GM21526 (cell line): ENCODE measurements around the gene XYLT1.

ENCODE experiments used
- ATAC-seq: cut with Tn5 transposase; IDR thresholded peaks from one replicate; pipeline ENCODE4 v1.9.1; 2021; ENCODE audit warnings: moderate library complexity; ENCODE audit not compliant: unreplicated experiment, low FRiP score

Gene XYLT1

DNA sequence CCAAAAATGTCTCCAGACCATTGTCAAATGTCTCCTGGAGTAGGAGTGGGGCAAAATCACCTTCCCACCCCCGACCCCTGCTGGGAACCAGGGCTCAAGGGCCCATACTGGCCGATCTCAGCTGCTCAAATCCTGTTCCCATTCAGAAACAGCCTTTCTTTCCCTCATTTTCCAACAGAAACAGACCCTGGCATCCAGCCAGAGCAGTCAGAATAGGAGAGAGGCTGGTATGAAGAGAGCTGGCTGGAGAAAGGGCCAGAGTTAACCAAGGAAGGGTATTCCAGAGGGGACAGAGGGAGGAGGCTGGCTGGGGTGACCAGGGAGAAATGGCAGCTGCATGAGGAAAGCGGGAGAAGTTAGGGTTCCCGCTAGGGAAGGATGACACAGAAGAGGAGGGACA is 199.1 kb downstream of the XYLT1 start:
- ATAC-seq, result no peak

DNA sequence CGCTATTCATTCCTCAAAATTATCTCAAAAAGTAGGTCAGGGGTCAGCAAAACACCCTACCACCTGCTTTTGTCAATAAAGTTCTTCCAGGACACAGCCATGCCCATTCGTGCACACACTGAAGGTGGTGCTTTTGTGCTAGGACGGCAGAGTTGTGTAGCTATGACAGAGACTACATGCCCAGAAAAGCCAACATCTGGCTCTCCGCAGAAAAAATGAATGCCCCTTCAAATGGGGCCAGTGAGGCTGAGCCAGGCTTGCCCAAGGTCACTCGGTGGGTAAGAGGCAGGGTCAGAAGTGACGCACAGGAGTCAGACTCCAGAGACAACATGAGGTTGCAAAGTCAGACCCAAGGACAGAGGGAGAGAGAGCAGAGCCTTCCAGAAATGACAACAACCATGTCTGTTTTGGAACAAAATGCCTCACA is 200.1 kb downstream of the XYLT1 start:
- ATAC-seq, result no peak

DNA sequence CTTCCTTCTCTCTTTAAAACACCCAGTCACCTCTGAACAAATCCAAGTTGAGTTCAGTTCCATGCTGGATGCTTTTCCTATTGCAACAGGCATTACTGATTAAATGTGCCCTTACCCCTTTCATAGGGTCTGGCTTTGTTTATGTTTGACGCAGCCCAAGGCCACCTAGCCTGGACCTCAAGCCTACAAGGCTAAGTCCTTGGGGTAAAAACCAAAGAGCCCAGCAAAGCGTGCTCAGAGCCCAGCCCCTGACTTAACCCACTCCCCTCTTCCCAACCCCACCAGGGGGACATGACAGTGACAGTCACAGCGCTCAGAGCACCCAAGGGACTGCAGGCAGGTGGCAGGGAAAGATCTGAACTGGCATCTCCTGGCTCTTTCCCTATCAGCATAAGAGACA is 200.6 kb downstream of the XYLT1 start:
- no peak for ATAC-seq

DNA sequence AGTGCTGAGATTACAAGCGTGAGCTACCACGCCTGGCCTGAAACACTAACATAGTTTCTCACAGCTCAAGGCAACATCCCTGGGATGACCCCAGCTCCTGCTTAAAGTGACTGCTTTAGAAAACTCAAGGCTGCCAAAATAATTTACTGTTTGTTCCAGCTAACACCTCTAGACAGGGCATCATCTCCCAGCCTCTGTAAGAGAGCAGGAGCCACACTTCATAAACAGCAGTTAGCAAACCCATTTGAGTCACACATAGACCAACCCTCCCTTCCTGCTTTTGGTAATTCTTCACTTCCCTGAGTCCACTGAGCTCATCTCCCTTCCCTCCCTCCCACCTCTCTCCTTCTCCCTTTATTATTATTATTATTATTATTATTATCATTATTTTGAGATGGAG is 201.3 kb downstream of the XYLT1 start:
- no peak for ATAC-seq

DNA sequence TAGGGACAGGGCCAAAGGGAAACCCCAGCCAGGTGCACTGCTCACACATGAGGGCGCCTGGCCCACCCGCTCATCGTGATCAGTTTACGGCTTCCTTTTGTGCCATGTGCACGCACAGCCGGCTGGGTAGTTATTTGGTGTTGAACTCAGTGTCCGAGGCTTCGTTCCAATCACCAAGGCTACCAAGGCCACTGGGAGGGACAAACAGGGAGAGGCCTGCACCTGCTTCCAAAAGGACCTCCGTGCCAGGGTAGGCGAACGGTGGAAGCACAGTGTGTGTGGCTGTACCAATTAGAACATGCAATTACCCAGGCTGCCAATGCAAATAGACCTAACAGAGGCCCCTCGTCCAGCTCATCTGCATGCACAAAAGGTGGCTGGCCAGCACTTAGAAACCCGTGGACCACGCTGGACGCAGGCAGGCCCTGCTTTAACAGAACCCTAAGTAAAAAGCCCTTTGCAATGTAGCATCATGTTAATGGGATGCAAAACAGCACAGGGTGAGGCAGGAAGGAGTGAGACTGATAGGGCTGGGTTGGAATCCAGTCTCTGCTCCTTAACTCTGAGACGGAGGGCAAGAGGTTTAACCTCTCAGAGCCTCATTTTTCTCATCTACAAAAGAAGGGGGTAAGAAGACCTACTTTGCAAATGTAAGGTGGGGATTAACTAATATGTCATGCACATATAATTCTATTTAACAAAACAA is 204.0 kb downstream of the XYLT1 start:
- ATAC-seq, result no peak

DNA sequence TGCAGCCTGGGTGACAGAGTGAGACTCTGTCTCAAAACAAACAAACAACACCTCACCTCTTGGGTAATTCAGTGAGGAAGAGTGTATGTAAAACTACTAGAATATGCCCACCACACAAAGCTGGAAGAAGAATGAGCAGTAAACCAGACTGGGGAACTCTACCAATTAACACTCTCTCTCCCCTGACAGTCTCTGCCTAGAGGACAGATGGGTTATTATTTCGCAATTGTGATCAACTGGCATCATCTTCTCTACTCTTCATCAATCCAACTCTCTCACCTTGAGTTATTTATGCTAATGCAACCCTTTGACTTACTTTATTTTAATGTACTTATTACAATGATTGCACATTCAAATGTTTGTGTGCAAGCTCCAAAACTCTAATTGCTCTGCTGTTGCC is 205.6 kb downstream of the XYLT1 start:
- ATAC-seq, result no peak

DNA sequence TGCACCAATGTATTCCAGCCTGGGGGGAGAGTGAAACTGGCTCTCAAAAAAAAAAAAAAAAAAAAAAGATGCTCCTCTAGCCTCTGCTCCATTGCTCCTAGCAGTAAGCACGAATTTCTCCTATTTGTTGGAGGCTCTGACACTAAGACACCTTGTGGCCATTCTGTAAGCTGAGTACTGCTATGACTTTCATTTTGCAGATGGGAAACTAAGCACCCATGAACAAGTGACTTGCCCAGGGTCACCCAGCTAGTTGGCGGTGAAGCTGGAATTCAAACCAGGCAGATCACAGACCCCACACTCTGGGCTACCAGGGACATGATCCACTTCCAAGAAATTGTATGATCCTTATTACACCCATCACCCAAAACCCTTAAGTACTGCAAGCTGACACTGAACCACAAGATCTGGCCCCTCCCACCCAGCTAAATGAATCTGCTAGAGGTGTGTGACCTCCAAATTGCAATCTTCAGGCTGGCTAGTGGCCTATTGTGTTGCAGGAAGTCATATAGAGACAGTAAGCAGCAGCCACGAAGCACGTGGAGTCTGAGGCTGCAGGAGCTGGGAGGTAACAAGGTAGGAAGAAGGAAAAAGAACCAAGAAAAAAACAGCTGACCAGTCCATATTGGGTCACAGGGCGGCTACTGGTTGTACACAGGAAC is 209.4 kb downstream of the XYLT1 start:
- no peak for ATAC-seq

DNA sequence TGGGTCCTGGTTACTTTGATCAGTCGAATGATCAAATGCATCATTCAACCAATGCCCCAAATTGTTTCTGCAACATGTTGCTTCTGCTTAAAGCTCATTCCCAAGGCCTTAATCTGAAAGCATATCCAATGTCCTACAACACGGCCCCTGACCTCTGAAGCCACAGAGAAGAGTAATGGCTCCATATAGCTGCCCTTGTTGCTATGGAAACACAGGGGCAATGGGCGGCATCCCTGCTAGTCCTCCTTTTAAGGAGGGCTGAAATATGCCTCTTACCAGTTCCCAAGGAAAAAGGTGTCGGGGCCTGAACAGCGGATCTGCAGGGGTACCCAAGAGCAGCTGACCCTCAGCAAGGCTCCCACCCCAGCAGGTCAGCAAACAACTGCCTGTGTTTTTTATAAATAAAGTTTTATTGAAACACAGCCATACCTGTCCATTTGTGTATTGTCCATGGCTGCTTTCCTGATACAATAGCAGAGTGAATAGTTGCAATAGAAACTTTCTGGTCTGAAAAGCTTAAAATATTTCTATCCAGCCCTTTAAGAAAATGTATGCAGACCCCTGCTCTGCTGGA is 210.4 kb downstream of the XYLT1 start:
- no peak for ATAC-seq

DNA sequence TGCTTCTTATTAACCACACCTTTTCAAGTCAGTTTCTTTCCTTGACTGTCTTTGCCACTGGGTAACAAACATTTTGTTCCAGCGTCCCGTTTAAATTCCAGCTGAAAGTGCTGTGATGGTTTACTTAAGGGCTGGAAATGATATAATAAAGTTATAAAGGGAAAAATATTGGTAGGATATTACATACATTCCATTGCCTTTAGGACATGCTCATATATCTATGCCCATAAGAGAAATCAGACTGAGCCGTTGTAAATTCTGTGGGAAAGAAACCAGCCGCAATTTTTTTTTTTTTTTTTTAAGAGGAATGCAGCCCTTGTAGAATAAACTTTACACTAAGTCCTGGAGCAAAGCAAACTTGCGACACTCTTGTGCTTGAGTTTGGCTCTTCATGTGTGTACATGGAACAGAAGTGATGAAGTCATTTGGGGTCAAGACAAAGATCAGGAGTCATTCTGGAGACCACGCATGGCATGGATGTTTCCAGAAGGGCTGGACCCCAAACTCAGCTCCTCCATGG is 210.9 kb downstream of the XYLT1 start:
- ATAC-seq, result no peak

DNA sequence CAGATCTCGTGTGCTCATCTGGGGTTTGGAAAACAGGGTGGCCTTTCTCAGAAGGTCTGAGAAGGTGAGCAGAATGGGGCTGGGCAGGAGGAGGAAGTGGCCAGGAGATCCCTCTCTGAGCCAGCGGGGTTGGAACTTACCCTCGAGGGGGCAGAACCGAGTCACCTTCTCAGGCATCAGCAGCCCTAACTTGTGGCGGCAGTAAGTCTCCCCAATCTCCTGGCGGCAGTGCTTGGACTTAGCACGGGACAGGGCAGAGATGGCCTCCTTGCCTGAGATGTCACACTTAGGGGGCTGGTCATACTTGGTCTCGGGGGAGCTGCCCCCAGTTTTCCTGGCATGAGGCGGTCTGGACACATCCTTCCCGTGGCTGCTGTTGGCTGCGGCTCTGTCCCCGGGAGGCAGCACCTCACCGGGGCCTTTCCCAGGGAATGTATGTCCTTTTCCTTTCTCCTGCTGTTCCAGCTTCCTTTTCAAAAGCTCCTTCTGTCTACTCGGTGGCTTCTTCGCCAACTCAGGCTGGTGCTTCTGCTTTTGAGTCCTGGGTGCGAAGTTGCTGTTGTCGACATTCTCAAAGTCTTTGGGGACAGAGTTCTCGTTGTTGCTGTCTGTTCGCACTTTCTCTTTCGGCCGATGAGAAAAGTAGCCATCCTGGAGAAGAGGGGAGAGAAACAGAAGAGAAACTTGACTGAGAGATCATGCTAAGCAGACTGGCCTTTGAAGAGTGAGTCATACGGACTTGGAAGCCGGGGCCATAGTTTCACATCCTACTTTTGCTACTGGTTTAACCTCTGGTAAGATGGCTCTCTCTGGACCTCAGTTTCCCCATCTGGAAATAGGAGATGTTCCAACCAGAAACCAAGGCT is 211.7 kb downstream of the XYLT1 start:
- peak; percentile 68 for ATAC-seq

DNA sequence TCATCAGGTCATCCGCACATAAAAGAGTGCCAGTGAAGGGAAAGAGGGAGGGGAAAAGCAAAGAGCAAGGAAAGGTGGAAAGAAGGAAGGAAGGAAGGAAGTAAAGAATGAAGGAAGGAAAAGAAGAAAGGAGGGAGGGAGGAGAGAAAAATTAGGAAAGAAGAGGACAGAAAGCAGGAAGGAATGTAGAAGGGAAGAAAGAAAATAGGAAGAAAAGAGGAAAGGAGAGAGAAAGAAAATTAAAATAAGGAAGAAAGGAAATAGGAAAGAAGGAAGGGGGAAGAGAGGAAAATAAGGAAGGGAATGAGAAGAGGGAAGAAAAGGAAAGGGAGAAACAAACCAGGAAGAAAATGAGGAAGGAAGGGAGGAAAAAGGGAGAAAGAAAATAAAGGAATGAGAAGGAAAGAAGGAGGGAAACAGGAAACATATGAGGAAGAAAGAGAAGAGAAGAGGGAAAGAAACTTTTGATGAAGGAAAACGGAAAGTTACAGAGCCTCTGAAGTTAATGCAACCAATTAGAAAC is 212.6 kb downstream of the XYLT1 start:
- no peak for ATAC-seq

DNA sequence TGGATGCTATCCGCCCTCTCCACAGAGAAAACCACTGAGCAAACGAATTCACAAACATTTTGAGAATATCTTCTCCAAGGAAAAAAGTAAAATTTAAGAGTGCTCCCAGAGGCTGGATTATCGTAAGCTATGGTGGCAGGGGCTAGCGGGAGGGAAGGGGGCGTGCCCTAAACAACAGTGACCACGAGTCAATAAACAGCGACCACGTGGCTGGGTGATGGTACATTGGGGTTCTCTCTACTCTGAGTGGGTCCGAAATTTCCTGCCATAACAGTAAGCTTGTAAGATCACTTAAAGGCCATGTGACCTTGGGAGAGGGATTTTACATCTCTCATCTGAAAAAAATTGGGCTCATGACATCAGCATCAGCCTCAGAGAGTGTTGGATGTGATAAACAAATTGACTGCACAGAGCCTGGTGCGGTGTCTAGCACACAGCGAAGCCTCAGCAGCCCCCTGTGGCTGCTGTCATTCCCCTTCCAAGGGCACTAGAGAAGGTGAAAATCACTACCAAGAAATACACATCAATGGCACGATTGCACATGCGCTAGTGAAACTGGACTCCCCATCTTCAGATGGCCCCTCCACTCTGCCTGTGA is 213.2 kb downstream of the XYLT1 start:
- no peak for ATAC-seq

DNA sequence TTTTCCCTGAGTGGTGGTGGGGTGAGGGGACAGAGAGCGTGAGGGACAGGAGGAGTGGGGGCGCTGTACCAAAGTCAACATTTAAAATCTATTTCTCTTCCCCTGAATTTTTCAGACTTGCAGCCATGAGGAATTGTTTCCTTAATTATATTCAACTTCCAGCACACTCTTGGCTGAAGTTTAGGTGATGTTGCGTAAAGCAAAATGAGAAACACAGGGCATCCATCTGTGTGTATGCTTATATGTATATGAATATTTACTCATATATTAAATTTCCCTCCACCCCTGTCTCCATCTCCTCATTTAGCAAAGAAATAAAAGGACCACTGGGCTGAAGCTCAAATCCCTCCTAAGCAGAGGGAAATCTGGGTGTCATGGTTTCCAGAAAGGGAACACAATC is 218.1 kb downstream of the XYLT1 start:
- ATAC-seq, result no peak

DNA sequence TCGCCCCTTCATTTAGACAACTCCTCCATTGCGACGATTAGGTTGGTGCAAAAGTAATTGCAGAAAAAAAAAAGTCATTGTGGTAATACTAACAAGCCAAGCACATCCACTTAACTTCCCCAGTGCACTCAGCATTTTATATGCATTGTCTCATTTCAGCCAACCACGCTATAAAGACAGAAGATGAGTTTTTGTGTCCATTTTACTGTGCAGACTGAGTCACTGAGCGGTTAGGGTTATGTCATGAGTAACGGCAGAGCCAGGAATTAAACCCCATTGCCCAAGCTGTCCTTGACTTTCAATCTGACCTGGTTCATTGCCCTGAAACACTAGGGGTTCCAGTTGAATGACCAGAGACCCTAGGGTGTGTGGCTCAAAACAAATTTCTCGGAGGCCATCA is 218.7 kb downstream of the XYLT1 start:
- ATAC-seq, result no peak

DNA sequence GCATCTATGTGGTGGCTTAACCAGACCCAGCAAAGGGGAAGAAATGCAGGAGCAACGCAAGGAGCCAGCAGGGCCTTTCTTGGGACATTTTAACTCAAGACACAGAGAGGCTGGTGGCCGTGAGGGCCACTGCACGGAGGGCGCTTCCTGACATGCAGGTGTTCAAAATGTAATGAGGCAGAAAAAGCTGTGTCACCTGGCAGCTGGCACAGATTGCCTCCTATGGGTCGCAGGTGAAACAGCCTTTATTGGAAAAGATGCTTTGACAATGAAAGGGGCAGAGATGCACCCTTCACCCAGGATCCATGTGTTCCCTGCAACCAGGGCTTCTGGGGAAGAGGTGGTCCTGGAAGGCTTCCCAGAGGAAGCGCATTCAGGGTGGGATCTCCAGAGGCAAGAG is 219.3 kb downstream of the XYLT1 start:
- ATAC-seq, result no peak

DNA sequence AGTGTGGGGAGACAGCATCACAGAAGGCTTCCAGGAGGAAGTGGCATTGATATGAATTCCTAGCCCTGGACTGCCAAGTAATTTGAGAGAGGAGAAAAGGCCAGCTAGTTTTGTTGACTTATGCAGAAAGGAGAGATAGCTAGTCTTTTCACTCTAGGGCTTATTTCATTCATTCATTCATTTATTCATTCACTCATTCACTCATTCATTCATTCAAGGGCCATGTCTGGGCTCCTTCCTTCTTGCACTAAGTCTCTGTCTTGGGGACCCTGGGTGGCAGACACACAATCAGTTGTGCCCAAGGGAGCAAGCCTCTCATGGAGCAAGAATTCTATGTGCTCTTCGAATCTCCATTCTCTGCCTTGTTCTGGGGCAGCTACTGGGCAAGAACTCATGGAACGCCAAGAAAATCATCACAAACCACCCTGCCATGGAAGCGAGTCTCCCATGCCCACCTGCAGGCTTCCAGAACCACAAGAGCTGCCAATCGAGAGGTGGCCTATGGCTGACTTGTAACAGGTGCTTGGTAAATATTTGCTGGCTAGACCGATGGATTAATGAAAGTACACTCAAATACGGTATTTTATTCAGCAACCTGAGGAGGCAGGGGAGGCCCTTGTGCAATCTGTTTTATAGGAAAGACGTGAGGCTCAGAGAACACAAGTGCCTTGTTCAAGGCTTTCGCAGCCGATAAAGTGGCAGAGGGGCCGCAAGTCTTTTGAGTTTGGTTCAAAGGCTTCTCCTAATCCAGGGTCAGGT is 223.6 kb downstream of the XYLT1 start:
- ATAC-seq, result no peak

DNA sequence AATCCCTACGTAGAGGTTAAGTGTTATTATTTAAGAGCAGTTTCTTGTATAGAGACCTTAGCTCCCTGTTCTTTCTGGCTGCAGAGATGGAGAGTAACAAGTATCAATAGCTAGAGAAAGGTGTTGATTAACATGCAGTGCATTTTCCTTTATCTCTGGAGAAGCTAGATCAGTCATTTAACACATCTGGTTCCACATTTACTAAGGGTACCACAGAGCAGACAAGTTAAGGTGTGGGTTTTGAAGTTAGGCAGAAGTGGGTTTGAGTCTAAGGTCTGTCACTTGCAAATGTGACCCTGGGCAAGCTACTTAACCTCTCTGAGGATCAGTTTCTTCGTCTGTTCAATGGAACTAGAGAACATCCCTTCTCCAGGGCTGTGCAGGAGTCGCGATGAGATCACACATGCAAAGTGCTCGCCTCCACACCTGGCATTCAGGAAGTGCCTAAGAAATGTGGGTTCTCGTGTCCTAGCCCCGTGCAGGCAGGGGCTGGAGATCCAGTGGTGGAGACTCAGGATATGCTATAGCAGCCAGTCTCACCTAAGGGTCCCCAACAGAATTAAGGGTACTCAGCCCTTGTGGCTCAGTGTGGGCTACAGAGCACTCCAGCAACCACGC is 224.4 kb downstream of the XYLT1 start:
- no peak for ATAC-seq

DNA sequence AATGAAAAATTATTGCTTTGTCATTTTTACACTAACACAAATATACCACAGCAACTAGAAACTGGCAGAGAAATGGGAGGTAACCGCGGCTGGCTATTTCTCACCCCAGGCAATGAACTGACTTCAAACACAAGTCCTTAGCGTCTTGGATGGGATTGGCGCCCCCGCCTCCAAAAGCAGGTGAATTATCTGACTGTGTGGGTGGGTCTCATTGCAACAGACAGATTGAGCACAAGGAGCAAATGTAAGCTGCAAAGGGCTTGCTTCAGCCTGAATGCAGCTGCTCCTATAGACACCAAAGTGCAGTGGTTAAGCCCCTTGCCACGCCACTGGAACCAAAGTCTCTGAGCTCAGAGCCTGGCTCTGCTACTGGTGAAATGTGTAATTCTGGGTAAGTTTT is 225.0 kb downstream of the XYLT1 start:
- no peak for ATAC-seq

DNA sequence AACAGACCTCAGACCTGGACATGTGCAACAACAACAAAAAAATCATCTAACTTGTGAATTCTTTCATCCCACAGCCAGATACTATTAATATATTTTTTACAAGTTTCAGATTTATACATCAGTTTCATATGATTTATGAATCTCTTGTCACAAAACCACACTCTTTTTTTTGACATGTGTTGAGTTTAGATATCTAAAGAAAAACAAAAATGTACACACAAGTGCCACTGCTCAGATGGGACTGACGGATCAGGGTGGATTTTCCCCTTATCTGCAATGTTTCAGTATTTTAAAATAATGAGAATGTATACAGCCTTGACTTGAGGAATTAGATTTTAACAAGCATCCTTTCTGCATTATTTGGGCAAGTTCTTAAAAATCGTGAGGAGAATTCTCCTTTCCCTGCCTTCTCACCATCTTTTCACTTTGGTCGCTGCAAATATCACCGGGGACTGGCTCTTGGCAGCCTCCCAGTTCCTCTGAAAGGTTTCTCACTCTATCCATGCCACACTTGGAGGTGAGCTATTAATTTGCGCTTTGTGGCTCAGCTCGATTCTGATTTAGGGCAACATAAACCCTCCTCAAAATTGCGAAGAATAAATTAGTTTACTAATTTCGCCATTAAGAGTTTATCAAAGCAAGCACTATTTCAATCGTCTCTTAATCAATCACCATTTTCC is 225.7 kb downstream of the XYLT1 start:
- no peak for ATAC-seq
